Choroid plexus epithelial cell (primary cell): Measurements from ENCODE around the gene CNOT2.
"Not testable (repeated sequence)": the region's sequence is repeated elsewhere in the genome, so short reads cannot be mapped to it uniquely, and the experiment has no call there.

Experiments
- DNase-seq: peaks from one replicate; pipeline ENCODE4 v3.0.0-alpha.2; 2010; ENCODE audit warnings: low read depth
- H3K4me3 ChIP-seq: 2 replicates; pipeline ENCODE4 v1.5.1; 2011; ENCODE audit warnings: low read depth, mild to moderate bottlenecking, control low read depth, low read length, moderate library complexity
- CTCF ChIP-seq: conservative IDR thresholded peaks from 2 replicates; pipeline ENCODE4 v1.5.1; 2011; ENCODE audit warnings: low read depth, mild to moderate bottlenecking, control low read depth, inconsistent platforms, low read length, moderate library complexity

Gene CNOT2

GRCh38 chr12:70288817-70289216 is 45.6 kb downstream of the CNOT2 start:
- TF ChIP-seq CTCF: no peak
- DNase-seq: no peak
- H3K4me3 ChIP-seq: no peak overlapping the region

- DNase-seq: peak; percentile 10
- TF ChIP-seq CTCF: no peak
These were observed 46.9 kb downstream of the CNOT2 start for GRCh38 chr12:70290116-70290515.

GRCh38 chr12:70292017-70292776 is 49.0 kb downstream of the CNOT2 start:
- no peak for TF ChIP-seq CTCF
- no peak for DNase-seq
- no peak overlapping the region for H3K4me3 ChIP-seq

More at GRCh38 chr12:70290116-70290515, 46.9 kb downstream of the CNOT2 start:
- H3K4me3 ChIP-seq: no peak overlapping the region

GRCh38 chr12:70304684-70305555 is 61.7 kb downstream of the CNOT2 start:
- peak; percentile 21 for DNase-seq

GRCh38 chr12:70305794-70306193 is 62.6 kb downstream of the CNOT2 start:
- peak; percentile 15 for DNase-seq
- H3K4me3 ChIP-seq: no peak overlapping the region
- no peak for TF ChIP-seq CTCF

More at GRCh38 chr12:70304684-70305555, 61.7 kb downstream of the CNOT2 start:
- H3K4me3 ChIP-seq: not testable (repeated sequence)

GRCh38 chr12:70306676-70307075 is 63.4 kb downstream of the CNOT2 start:
- H3K4me3 ChIP-seq: no peak overlapping the region
- no peak for TF ChIP-seq CTCF
- DNase-seq: no peak

GRCh38 chr12:70307868-70308267 is 64.6 kb downstream of the CNOT2 start:
- TF ChIP-seq CTCF: no peak
- no peak overlapping the region for H3K4me3 ChIP-seq
- no peak for DNase-seq
